ENCODE measurements around the gene MAN1B1.

DNA sequence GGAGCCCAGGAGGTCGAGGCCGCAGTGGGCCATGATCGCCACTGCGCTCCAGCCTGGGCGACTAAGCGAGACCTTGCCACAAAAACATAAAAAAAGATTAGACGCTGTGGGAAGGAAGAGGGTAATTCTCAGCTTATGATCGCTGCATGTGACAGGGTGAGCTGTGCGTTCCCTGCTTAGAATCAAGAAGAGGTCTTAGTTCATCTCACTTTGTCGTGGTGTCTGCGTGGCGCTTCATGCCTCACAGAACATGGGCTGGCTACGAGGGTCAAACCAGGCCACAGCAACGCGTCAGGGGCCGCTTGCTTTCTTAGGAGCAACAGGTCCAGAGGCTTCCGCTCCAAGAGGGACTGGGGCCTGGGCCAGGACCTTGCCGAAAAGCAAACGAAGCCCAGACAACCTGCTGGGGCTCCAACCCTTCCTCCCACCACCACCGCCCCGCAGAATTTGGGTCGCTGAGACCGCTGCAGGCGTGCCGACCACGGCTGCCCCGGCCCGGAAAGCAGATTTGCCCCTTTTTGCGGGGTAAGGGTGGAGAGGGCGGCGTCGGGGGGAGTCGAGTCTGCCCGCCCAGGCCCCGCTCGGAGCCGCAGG, 42.2 kb downstream of the MAN1B1 start:
- TF ChIP-seq, protein P1, sequence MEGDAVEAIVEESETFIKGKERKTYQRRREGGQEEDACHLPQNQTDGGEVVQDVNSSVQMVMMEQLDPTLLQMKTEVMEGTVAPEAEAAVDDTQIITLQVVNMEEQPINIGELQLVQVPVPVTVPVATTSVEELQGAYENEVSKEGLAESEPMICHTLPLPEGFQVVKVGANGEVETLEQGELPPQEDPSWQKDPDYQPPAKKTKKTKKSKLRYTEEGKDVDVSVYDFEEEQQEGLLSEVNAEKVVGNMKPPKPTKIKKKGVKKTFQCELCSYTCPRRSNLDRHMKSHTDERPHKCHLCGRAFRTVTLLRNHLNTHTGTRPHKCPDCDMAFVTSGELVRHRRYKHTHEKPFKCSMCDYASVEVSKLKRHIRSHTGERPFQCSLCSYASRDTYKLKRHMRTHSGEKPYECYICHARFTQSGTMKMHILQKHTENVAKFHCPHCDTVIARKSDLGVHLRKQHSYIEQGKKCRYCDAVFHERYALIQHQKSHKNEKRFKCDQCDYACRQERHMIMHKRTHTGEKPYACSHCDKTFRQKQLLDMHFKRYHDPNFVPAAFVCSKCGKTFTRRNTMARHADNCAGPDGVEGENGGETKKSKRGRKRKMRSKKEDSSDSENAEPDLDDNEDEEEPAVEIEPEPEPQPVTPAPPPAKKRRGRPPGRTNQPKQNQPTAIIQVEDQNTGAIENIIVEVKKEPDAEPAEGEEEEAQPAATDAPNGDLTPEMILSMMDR (IDR thresholded peaks at IDR 0.05) = no peak
- no peak for TF ChIP-seq POLR2A (IDR thresholded peaks at IDR 0.05)
- no peak for TF ChIP-seq POLR2AphosphoS5 (IDR thresholded peaks at IDR 0.05)
- TF ChIP-seq EP300 (IDR thresholded peaks at IDR 0.05) = no peak
